ENCODE data around the gene MPHOSPH6.
"Not testable (repeated sequence)": the region's sequence is repeated elsewhere in the genome, so short reads cannot be mapped to it uniquely, and the experiment has no call there.

The MPHOSPH6 gene

DNA sequence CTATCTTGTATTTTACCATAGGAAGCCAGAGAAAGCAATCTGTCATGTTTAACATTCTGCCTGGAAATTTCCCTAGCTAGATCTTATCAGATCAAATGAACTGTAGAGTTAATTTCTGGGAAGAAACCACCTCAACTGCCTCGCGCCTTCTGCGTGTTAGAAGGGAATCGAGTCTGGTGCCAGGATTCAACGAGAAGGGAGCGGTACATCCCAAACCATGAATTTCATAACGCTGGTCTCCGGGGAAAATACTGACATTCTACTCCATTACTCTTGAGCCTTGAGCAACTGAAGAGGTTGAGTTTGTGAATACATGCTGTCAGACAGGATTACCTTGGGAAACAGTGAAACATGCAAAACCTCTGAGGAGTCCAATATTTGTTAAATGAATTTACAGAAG is 35.2 kb downstream of the MPHOSPH6 start:
- Histone ChIP-seq H3K27ac (ENCODE audit: insufficient read depth, low read length, poor library complexity, severe bottlenecking) (no peak overlapping the region), H3K4me3 (ENCODE audit: insufficient read depth, low read depth, low read length, poor library complexity, severe bottlenecking) (no peak overlapping the region), H3K27me3 (replicated peaks; ENCODE audit: control insufficient read depth, insufficient read depth, low read length, poor library complexity, severe bottlenecking) (no peaks in the 10 kb centered on the region), H3K36me3 (ENCODE audit: control insufficient read depth, insufficient read depth, low read length) (no peaks in the 10 kb centered on the region), H3K4me1 (ENCODE audit: control insufficient read depth, insufficient read depth, low read length, poor library complexity, severe bottlenecking) (peaks cover 7% of the 10 kb centered on the region), H3K9me3 (ENCODE audit: control insufficient read depth, low read length) (no peaks in the 10 kb centered on the region)
- no peak for DNase-seq

DNA sequence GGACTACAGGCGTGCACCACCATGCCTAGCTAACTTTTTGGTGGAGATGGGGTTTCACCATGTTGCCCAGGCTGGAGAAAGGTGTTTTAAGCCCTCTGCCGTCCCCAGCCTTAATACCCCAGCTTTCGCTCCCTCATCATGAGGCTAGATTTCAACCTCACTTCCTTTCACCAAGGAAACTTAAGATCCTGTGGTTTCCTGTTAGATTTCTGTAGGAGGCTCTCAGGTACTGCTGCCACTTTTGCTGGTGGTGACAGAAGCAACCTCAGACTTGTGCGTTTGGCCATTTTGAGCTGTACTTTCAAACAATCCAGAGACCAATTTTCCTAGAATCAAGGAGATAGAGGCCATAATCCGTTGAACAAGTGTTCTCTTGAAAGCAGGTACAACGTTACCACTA is 36.2 kb downstream of the MPHOSPH6 start:
- H3K27ac ChIP-seq (ENCODE audit: insufficient read depth, low read length, poor library complexity, severe bottlenecking) = no peak overlapping the region
- H3K27me3 ChIP-seq (replicated peaks; ENCODE audit: control insufficient read depth, insufficient read depth, low read length, poor library complexity, severe bottlenecking) = no peaks in the 10 kb centered on the region
- H3K36me3 ChIP-seq (ENCODE audit: control insufficient read depth, insufficient read depth, low read length) = no peaks in the 10 kb centered on the region
- peaks cover 7% of the 10 kb centered on the region for H3K4me1 ChIP-seq (ENCODE audit: control insufficient read depth, insufficient read depth, low read length, poor library complexity, severe bottlenecking)
- no peaks in the 10 kb centered on the region for H3K9me3 ChIP-seq (ENCODE audit: control insufficient read depth, low read length)
- H3K4me3 ChIP-seq (ENCODE audit: insufficient read depth, low read depth, low read length, poor library complexity, severe bottlenecking) = no peak overlapping the region
- DNase-seq = no peak

DNA sequence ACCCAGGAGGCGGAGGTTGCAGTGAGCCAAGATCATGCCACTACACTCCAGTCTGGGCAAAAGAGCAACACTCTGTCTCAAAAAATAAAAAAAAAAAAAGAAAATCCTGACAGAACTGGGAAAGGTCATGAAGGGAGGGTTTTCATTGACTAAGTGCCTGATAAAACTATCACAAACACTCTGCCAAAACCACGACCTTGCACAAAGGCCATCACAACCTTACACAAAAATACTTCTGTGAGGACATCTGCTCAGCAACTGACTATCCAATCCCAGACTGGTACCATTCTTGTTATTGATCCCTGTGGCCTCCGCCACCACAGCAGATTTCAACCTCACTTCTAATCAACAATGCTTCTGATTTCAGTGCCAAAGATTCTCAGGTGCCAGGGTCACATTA is 40.1 kb downstream of the MPHOSPH6 start:
- Histone ChIP-seq H3K9me3 (ENCODE audit: control insufficient read depth, low read length) (no peaks in the 10 kb centered on the region), H3K36me3 (ENCODE audit: control insufficient read depth, insufficient read depth, low read length) (no peaks in the 10 kb centered on the region), H3K27me3 (replicated peaks; ENCODE audit: control insufficient read depth, insufficient read depth, low read length, poor library complexity, severe bottlenecking) (no peaks in the 10 kb centered on the region), H3K4me1 (ENCODE audit: control insufficient read depth, insufficient read depth, low read length, poor library complexity, severe bottlenecking) (peaks cover 7% of the 10 kb centered on the region), H3K4me3 (ENCODE audit: insufficient read depth, low read depth, low read length, poor library complexity, severe bottlenecking) (no peak overlapping the region), H3K27ac (ENCODE audit: insufficient read depth, low read length, poor library complexity, severe bottlenecking) (no peak overlapping the region)
- DNase-seq = no peak

DNA sequence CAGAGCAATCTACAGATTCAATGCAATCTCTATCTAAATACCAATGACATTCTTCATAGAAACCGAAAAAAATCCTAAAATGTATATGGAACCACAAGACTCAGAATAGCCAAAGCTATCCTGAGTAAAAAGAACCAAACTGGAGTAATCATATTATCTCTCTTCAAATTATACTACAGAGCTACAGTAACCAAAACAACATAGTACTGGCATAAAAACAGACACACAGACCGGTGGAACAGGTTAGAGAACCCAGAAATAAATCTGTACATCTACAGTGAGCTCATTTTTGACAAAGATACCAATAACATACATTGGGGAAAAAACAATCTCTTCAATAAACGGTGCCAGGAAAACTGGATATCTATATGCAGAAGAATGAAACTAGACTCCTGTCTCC is 45.4 kb downstream of the MPHOSPH6 start:
- no peak for DNase-seq
- H3K27me3 ChIP-seq (replicated peaks; ENCODE audit: control insufficient read depth, insufficient read depth, low read length, poor library complexity, severe bottlenecking) = no peaks in the 10 kb centered on the region
- no peaks in the 10 kb centered on the region for H3K9me3 ChIP-seq (ENCODE audit: control insufficient read depth, low read length)

DNA sequence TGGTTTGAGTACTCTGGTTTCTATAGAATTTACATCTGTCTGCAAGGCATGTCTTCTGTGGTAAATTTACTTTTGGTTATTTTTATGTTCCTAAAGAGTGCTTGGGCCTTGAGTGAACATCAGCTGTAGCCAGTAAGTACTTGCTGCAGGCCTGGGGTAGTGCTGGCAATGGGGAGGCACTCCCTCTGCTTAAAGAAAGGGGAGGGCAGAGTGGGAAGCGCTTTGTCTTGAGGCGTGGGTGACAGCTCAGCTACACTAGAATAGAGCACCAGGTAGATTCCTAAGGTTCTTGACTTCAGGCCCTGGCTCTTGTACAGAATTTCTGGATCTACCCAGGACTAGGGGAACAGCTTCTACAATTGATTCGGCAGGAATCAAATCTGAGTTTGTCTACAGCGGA is 50.6 kb downstream of the MPHOSPH6 start:
- no peak for DNase-seq
- H3K36me3 ChIP-seq (ENCODE audit: control insufficient read depth, insufficient read depth, low read length) = no peaks in the 10 kb centered on the region
- no peaks in the 10 kb centered on the region for H3K4me1 ChIP-seq (ENCODE audit: control insufficient read depth, insufficient read depth, low read length, poor library complexity, severe bottlenecking)
- H3K27me3 ChIP-seq (replicated peaks; ENCODE audit: control insufficient read depth, insufficient read depth, low read length, poor library complexity, severe bottlenecking) = no peaks in the 10 kb centered on the region
- H3K9me3 ChIP-seq (ENCODE audit: control insufficient read depth, low read length) = no peaks in the 10 kb centered on the region
- no peak overlapping the region for H3K27ac ChIP-seq (ENCODE audit: insufficient read depth, low read length, poor library complexity, severe bottlenecking)
- H3K4me3 ChIP-seq (ENCODE audit: insufficient read depth, low read depth, low read length, poor library complexity, severe bottlenecking) = no peak overlapping the region

More for the DNA sequence above, 45.4 kb downstream of the MPHOSPH6 start:
- Histone ChIP-seq H3K4me1 (ENCODE audit: control insufficient read depth, insufficient read depth, low read length, poor library complexity, severe bottlenecking) (no peaks in the 10 kb centered on the region), H3K4me3 (ENCODE audit: insufficient read depth, low read depth, low read length, poor library complexity, severe bottlenecking) (no peak overlapping the region), H3K36me3 (ENCODE audit: control insufficient read depth, insufficient read depth, low read length) (no peaks in the 10 kb centered on the region), H3K27ac (ENCODE audit: insufficient read depth, low read length, poor library complexity, severe bottlenecking) (no peak overlapping the region)

DNA sequence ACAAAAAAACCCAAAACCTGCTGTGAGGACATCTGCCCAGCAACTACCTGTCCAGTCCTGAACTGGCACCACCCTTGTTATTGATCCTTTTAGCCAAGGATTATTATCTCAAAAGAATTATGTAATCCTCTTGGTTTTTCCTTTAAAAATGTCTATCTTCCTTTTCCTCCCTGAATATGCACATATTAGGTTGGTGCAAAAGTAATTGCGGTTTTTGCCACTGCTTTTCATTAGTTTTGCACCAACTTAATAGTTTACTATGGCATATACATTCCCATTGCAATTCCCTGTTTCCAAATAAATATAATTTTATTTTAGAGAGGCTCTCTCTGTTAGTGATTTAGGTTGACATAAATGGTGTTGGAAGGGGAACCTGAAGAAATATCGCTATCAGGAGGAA is 51.3 kb downstream of the MPHOSPH6 start:
- H3K27me3 ChIP-seq (replicated peaks; ENCODE audit: control insufficient read depth, insufficient read depth, low read length, poor library complexity, severe bottlenecking) = no peaks in the 10 kb centered on the region
- no peak overlapping the region for H3K4me3 ChIP-seq (ENCODE audit: insufficient read depth, low read depth, low read length, poor library complexity, severe bottlenecking)
- H3K9me3 ChIP-seq (ENCODE audit: control insufficient read depth, low read length) = no peaks in the 10 kb centered on the region
- no peaks in the 10 kb centered on the region for H3K4me1 ChIP-seq (ENCODE audit: control insufficient read depth, insufficient read depth, low read length, poor library complexity, severe bottlenecking)
- H3K27ac ChIP-seq (ENCODE audit: insufficient read depth, low read length, poor library complexity, severe bottlenecking) = no peak overlapping the region
- no peaks in the 10 kb centered on the region for H3K36me3 ChIP-seq (ENCODE audit: control insufficient read depth, insufficient read depth, low read length)
- DNase-seq = no peak

DNA sequence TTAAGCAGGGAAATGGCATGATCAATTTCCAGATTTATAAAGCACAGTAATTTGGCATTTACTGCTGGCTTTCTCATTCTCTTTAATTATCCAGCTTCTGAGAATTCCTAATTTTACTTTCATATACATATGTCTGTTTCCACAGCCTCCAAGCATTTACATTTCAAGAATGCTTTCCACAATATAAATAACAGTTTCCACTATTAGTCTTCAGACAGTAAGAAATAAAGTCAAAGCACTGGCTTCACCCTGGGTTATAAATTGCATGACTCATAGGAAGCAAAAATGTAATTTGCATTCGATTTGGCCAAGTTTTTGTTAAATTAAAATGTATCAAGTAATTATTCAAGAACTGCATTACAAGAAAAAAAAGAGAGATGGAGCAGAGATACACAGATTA is 53.5 kb downstream of the MPHOSPH6 start:
- no peaks in the 10 kb centered on the region for H3K36me3 ChIP-seq (ENCODE audit: control insufficient read depth, insufficient read depth, low read length)
- no peak overlapping the region for H3K27ac ChIP-seq (ENCODE audit: insufficient read depth, low read length, poor library complexity, severe bottlenecking)
- H3K4me3 ChIP-seq (ENCODE audit: insufficient read depth, low read depth, low read length, poor library complexity, severe bottlenecking) = no peak overlapping the region
- no peaks in the 10 kb centered on the region for H3K9me3 ChIP-seq (ENCODE audit: control insufficient read depth, low read length)
- DNase-seq = no peak
- H3K27me3 ChIP-seq (replicated peaks; ENCODE audit: control insufficient read depth, insufficient read depth, low read length, poor library complexity, severe bottlenecking) = no peaks in the 10 kb centered on the region
- H3K4me1 ChIP-seq (ENCODE audit: control insufficient read depth, insufficient read depth, low read length, poor library complexity, severe bottlenecking) = no peaks in the 10 kb centered on the region

DNA sequence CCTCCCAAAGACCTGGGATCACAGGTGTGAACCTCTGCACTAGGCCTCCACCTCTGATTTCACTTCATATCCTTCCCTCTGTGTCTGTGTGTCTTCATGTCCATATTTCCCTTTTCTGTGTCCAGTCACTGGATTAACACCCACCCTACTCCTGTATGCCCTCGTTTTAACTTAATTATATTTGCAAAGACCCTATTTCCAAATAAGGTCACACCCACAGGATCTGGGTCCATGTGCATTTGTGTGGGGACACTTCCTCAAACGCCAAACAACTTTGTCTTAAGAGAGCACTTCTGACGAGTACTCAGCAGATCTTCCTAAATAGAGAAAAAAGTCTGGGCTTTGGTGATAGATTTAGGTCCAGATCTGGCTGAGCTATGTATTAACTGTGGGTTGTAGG is 56.3 kb downstream of the MPHOSPH6 start:
- H3K36me3 ChIP-seq (ENCODE audit: control insufficient read depth, insufficient read depth, low read length) = no peaks in the 10 kb centered on the region
- H3K27ac ChIP-seq (ENCODE audit: insufficient read depth, low read length, poor library complexity, severe bottlenecking) = no peak overlapping the region
- H3K27me3 ChIP-seq (replicated peaks; ENCODE audit: control insufficient read depth, insufficient read depth, low read length, poor library complexity, severe bottlenecking) = no peaks in the 10 kb centered on the region
- DNase-seq = no peak
- no peaks in the 10 kb centered on the region for H3K4me1 ChIP-seq (ENCODE audit: control insufficient read depth, insufficient read depth, low read length, poor library complexity, severe bottlenecking)
- no peaks in the 10 kb centered on the region for H3K9me3 ChIP-seq (ENCODE audit: control insufficient read depth, low read length)
- no peak overlapping the region for H3K4me3 ChIP-seq (ENCODE audit: insufficient read depth, low read depth, low read length, poor library complexity, severe bottlenecking)

DNA sequence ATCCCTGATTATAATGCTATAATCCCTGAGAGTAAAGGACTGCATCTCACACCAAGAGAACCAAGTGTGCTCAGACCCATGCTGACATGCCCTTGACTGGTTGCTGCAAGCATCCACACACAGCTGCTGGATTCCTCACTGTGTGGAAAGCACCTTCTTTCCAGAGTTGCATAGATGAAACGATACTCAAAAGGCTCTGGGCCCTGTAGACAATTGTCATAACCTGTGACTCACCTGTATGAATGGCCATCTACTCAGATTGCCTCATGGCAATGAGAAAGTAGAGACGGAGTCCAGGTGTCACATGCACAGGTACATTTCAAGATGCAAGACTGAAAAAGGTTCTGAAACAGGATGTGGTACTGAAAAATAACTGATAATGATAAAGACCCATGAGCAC is 58.1 kb downstream of the MPHOSPH6 start:
- H3K27ac ChIP-seq (ENCODE audit: insufficient read depth, low read length, poor library complexity, severe bottlenecking) = no peak overlapping the region
- no peaks in the 10 kb centered on the region for H3K27me3 ChIP-seq (replicated peaks; ENCODE audit: control insufficient read depth, insufficient read depth, low read length, poor library complexity, severe bottlenecking)
- H3K4me3 ChIP-seq (ENCODE audit: insufficient read depth, low read depth, low read length, poor library complexity, severe bottlenecking) = no peak overlapping the region
- no peak for DNase-seq
- H3K4me1 ChIP-seq (ENCODE audit: control insufficient read depth, insufficient read depth, low read length, poor library complexity, severe bottlenecking) = no peaks in the 10 kb centered on the region
- no peaks in the 10 kb centered on the region for H3K36me3 ChIP-seq (ENCODE audit: control insufficient read depth, insufficient read depth, low read length)
- H3K9me3 ChIP-seq (ENCODE audit: control insufficient read depth, low read length) = no peaks in the 10 kb centered on the region

DNA sequence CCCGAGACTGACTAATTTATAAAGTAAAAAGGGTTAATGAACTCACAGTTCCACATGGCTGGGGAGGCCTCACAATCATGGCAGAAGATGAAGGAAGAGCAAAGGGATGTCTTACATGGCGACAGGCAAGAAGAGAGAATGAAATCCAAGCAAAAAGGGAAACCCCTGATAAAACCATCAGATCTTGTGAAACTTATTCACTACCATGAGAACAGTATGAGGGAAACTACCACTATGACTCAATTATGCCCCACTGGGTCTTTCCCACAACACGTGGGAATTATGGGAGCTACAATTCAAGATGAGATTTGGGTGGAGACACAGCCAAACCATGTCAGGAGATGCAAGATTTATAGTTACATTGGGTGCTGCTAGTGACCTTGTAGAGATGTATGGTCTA is 60.8 kb downstream of the MPHOSPH6 start:
- not testable (repeated sequence) for H3K4me1 ChIP-seq (ENCODE audit: control insufficient read depth, insufficient read depth, low read length, poor library complexity, severe bottlenecking); H3K9me3 ChIP-seq (ENCODE audit: control insufficient read depth, low read length); H3K36me3 ChIP-seq (ENCODE audit: control insufficient read depth, insufficient read depth, low read length); H3K4me3 ChIP-seq (ENCODE audit: insufficient read depth, low read depth, low read length, poor library complexity, severe bottlenecking); H3K27me3 ChIP-seq (replicated peaks; ENCODE audit: control insufficient read depth, insufficient read depth, low read length, poor library complexity, severe bottlenecking); H3K27ac ChIP-seq (ENCODE audit: insufficient read depth, low read length, poor library complexity, severe bottlenecking); DNase-seq

DNA sequence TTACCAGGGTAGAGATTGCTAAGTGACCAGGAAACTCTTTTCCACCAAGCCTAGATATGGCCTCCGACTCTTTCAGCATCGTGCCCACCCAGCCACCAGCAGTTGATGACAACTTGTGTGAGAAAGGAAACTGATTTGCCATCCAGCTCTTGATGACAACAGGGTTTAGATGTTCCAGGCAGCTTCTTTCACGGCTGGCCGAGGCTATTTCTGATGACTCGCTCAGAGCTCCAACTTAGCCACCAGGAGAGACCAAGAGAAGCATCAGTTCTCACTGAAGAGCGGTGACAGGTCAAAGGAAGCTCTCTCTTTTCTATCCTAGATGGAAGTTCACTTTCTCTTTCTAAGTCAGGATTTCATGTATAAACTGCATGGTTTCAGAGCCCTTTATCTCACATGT is 61.2 kb downstream of the MPHOSPH6 start:
- Histone ChIP-seq H3K27me3 (replicated peaks; ENCODE audit: control insufficient read depth, insufficient read depth, low read length, poor library complexity, severe bottlenecking) (no peaks in the 10 kb centered on the region), H3K4me3 (ENCODE audit: insufficient read depth, low read depth, low read length, poor library complexity, severe bottlenecking) (no peak overlapping the region), H3K27ac (ENCODE audit: insufficient read depth, low read length, poor library complexity, severe bottlenecking) (no peak overlapping the region), H3K9me3 (ENCODE audit: control insufficient read depth, low read length) (no peaks in the 10 kb centered on the region), H3K4me1 (ENCODE audit: control insufficient read depth, insufficient read depth, low read length, poor library complexity, severe bottlenecking) (no peaks in the 10 kb centered on the region), H3K36me3 (ENCODE audit: control insufficient read depth, insufficient read depth, low read length) (no peaks in the 10 kb centered on the region)
- DNase-seq = no peak
